ENCODE measurements around the gene TBL1Y. TPM values are rescaled to one million over a fixed set of nuclear protein-coding genes. Genes with fewer than 3 reads are reported as not detected.

The TBL1Y gene
- total RNA-seq, 1 experiment from 2014 or later = not detected

DNA sequence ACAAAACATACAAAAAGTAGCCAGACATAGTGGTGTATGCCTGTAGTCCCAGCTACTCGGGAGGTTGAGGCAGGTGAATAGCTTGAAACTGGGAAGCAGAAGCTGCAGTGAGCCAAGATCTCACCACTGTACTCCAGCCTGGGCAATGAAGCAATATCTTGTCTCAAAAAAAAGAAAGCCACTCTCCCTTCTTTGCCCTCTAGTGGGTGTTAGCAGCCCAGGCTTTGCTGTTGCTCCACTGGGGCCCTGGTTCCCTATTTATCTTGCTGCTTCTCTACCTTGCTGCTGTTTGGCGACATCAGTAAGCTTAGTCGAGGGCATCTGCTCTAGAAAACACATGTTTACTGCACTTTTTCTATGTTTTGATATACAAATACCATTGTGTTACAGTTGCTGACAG lies 189.2 kb downstream of the TBL1Y start:
- ChIA-PET CTCF (no interaction called here), POLR2A (ENCODE audit: low non-redundant PET) (no interaction called here)
- no peak for DNase-seq (ENCODE audit: low spot score)
- TF ChIP-seq EZH2 (IDR thresholded peaks at IDR 0.05; ENCODE audit: borderline replicate concordance, low read depth, low read length, poor library complexity, severe bottlenecking) = no peak
- intact Hi-C loops (cut with micrococcal nuclease; ENCODE audit: unreplicated experiment) = no loop called here
- no peaks in the 10 kb centered on the region for H3K27me3 ChIP-seq (replicated peaks; ENCODE audit: insufficient read depth, low read depth, low read length, poor library complexity)
- H3K27ac ChIP-seq (ENCODE audit: low read depth, low read length, poor library complexity, severe bottlenecking) = no peak overlapping the region
- BruUV-seq (replicated peaks) = no TSS peak
- H3K9me3 ChIP-seq (ENCODE audit: low read depth, low read length, poor library complexity, severe bottlenecking) = no peaks in the 10 kb centered on the region
- H3K4me3 ChIP-seq (ENCODE audit: low read depth, low read length, poor library complexity, severe bottlenecking) = no peak overlapping the region
- H3K36me3 ChIP-seq (ENCODE audit: insufficient read depth, low read length, poor library complexity, severe bottlenecking) = no peaks in the 10 kb centered on the region
- no peaks in the 10 kb centered on the region for H3K4me1 ChIP-seq (ENCODE audit: insufficient read depth, low read length, poor library complexity, severe bottlenecking)

DNA sequence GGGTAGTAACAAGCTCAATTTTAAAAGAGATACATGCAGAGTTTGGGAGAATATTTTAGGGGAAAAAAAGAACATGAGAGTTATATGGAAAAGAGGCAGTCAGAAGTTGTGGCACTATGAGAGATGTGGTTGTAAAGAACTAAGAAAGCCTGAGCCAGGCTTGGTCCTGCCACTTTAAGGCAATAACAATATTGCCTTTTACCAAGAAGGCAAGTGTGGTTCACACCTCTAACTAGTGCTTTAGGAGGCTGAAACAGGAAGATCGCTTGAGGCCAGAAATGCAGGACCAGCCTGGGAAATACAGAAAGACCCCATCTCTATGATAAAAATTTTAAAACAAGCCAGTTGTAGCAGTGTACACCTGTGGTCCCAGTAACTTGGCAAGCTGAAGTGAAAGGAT lies 192.2 kb downstream of the TBL1Y start:
- Histone ChIP-seq H3K4me1 (ENCODE audit: insufficient read depth, low read length, poor library complexity, severe bottlenecking) (no peaks in the 10 kb centered on the region), H3K36me3 (ENCODE audit: insufficient read depth, low read length, poor library complexity, severe bottlenecking) (no peaks in the 10 kb centered on the region), H3K27me3 (replicated peaks; ENCODE audit: insufficient read depth, low read depth, low read length, poor library complexity) (no peaks in the 10 kb centered on the region), H3K27ac (ENCODE audit: low read depth, low read length, poor library complexity, severe bottlenecking) (no peak overlapping the region), H3K9me3 (ENCODE audit: low read depth, low read length, poor library complexity, severe bottlenecking) (no peaks in the 10 kb centered on the region), H3K4me3 (ENCODE audit: low read depth, low read length, poor library complexity, severe bottlenecking) (no peak overlapping the region)
- ChIA-PET POLR2A (ENCODE audit: low non-redundant PET) (no interaction called here), CTCF (no interaction called here)
- TF ChIP-seq, protein P1, sequence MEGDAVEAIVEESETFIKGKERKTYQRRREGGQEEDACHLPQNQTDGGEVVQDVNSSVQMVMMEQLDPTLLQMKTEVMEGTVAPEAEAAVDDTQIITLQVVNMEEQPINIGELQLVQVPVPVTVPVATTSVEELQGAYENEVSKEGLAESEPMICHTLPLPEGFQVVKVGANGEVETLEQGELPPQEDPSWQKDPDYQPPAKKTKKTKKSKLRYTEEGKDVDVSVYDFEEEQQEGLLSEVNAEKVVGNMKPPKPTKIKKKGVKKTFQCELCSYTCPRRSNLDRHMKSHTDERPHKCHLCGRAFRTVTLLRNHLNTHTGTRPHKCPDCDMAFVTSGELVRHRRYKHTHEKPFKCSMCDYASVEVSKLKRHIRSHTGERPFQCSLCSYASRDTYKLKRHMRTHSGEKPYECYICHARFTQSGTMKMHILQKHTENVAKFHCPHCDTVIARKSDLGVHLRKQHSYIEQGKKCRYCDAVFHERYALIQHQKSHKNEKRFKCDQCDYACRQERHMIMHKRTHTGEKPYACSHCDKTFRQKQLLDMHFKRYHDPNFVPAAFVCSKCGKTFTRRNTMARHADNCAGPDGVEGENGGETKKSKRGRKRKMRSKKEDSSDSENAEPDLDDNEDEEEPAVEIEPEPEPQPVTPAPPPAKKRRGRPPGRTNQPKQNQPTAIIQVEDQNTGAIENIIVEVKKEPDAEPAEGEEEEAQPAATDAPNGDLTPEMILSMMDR (conservative IDR thresholded peaks at IDR 0.05; ENCODE audit: low read depth, low read length) = no peak
- no peak for TF ChIP-seq EZH2 (IDR thresholded peaks at IDR 0.05; ENCODE audit: borderline replicate concordance, low read depth, low read length, poor library complexity, severe bottlenecking)
- BruUV-seq (replicated peaks) = no TSS peak
- no peak for DNase-seq (ENCODE audit: low spot score)
- intact Hi-C loops (cut with micrococcal nuclease; ENCODE audit: unreplicated experiment) = no loop called here

DNA sequence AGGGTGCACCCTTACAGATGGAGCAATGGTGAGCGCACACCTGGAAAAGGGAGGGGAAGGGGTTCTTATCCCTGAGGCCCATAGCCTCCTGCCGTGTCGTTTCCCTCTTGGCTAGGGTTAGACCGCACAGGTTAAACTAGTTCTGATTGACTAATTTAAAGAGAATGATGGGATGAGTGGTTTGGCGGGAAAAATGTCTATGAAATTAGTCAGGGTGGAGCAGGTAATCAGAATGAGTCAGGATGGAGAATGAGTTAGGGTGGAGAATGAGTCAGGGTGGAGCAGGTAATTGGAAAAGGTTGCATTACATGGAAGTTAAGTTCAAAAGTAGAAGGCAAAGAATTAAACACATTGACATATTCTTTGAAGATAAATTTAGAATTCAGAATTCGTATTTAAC lies 196.7 kb downstream of the TBL1Y start:
- TF ChIP-seq EZH2 (IDR thresholded peaks at IDR 0.05; ENCODE audit: borderline replicate concordance, low read depth, low read length, poor library complexity, severe bottlenecking) = no peak
- TF ChIP-seq, protein P1 (conservative IDR thresholded peaks at IDR 0.05; ENCODE audit: low read depth, low read length) = no peak
- no peaks in the 10 kb centered on the region for H3K9me3 ChIP-seq (ENCODE audit: low read depth, low read length, poor library complexity, severe bottlenecking)
- intact Hi-C loops (cut with micrococcal nuclease; ENCODE audit: unreplicated experiment) = no loop called here
- no TSS peak for BruUV-seq (replicated peaks)
- H3K36me3 ChIP-seq (ENCODE audit: insufficient read depth, low read length, poor library complexity, severe bottlenecking) = no peaks in the 10 kb centered on the region
- ChIA-PET CTCF (no interaction called here), POLR2A (ENCODE audit: low non-redundant PET) (no interaction called here)
- no peak for DNase-seq (ENCODE audit: low spot score)
- H3K4me3 ChIP-seq (ENCODE audit: low read depth, low read length, poor library complexity, severe bottlenecking) = no peak overlapping the region
- no peaks in the 10 kb centered on the region for H3K27me3 ChIP-seq (replicated peaks; ENCODE audit: insufficient read depth, low read depth, low read length, poor library complexity)
- H3K4me1 ChIP-seq (ENCODE audit: insufficient read depth, low read length, poor library complexity, severe bottlenecking) = no peaks in the 10 kb centered on the region
- no peak overlapping the region for H3K27ac ChIP-seq (ENCODE audit: low read depth, low read length, poor library complexity, severe bottlenecking)

DNA sequence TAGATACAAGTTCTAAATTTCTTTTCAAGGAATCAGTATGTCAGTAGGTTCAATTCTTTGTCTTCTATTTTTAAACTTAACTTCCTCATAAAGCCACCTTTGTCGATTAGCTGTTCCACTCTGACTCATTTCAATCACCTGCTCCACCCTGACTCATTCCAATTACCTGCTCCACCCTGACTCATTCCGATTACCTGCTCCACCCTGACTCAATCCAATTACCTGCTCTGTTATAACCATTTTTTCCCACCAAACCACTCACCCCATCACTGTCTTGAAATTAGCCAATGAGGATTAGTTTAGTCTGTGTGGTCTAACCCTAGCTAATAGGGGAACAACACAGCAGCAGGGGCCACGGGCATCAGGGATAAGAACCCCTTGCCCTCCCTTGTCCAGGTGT lies 199.6 kb downstream of the TBL1Y start:
- TF ChIP-seq, protein P1 (conservative IDR thresholded peaks at IDR 0.05; ENCODE audit: low read depth, low read length) = no peak
- no peak for TF ChIP-seq EZH2 (IDR thresholded peaks at IDR 0.05; ENCODE audit: borderline replicate concordance, low read depth, low read length, poor library complexity, severe bottlenecking)
- no peaks in the 10 kb centered on the region for H3K4me1 ChIP-seq (ENCODE audit: insufficient read depth, low read length, poor library complexity, severe bottlenecking)
- H3K36me3 ChIP-seq (ENCODE audit: insufficient read depth, low read length, poor library complexity, severe bottlenecking) = no peaks in the 10 kb centered on the region
- ChIA-PET CTCF (no interaction called here), POLR2A (ENCODE audit: low non-redundant PET) (no interaction called here)
- intact Hi-C loops (cut with micrococcal nuclease; ENCODE audit: unreplicated experiment) = no loop called here
- H3K27me3 ChIP-seq (replicated peaks; ENCODE audit: insufficient read depth, low read depth, low read length, poor library complexity) = no peaks in the 10 kb centered on the region
- no peak overlapping the region for H3K27ac ChIP-seq (ENCODE audit: low read depth, low read length, poor library complexity, severe bottlenecking)
- no peak for DNase-seq (ENCODE audit: low spot score)
- no TSS peak for BruUV-seq (replicated peaks)
- no peak overlapping the region for H3K4me3 ChIP-seq (ENCODE audit: low read depth, low read length, poor library complexity, severe bottlenecking)
- no peaks in the 10 kb centered on the region for H3K9me3 ChIP-seq (ENCODE audit: low read depth, low read length, poor library complexity, severe bottlenecking)

All from A673 (cell line).